ENCODE measurements around the gene NUP205.

DNA sequence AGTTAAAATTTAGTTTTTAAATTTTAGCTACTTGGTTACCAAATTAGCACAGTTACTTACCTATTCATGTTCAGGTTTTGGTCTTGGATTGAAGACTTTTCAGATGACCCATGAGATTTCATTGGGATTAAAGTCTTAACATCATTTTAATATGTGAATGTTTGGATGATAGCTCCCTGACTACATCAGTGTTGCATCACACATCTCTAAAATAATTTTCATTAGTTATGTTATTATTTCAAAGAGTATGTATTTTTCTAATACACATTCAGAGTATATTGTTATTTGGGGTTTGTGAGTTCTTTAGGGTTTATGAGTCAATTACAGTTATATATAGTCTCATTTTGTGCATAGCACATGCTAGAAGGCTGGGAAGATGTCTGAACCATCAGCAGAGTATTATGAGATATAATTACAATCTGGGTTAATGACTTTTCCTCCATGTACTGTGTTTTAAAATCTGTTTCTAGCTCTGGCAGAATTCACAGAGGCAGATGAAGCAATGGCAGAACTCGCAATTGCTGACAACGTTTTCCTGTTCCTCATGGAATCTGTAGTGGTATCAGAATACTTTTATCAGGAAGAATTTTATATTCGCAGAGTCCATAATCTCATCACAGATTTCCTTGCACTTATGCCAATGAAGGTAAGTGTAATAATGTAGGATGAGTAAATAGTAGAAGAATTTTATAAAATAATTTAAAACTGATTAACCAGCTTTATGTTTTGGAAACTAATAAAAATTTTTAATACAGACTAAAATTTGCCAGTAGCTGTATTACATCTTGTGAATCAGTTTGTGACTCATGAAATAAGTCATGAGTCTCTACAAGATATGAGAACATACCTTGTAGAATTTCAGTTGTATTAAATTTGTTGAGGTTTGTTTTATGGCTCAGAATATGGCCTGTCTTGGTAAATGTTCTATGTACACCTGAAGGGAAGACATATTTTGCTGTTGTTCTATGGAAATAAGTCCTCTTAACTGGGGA, 26.9 kb downstream of the NUP205 start:
- TF ChIP-seq POLR2A (IDR thresholded peaks at IDR 0.05), result no peak
- TF ChIP-seq, protein P1, sequence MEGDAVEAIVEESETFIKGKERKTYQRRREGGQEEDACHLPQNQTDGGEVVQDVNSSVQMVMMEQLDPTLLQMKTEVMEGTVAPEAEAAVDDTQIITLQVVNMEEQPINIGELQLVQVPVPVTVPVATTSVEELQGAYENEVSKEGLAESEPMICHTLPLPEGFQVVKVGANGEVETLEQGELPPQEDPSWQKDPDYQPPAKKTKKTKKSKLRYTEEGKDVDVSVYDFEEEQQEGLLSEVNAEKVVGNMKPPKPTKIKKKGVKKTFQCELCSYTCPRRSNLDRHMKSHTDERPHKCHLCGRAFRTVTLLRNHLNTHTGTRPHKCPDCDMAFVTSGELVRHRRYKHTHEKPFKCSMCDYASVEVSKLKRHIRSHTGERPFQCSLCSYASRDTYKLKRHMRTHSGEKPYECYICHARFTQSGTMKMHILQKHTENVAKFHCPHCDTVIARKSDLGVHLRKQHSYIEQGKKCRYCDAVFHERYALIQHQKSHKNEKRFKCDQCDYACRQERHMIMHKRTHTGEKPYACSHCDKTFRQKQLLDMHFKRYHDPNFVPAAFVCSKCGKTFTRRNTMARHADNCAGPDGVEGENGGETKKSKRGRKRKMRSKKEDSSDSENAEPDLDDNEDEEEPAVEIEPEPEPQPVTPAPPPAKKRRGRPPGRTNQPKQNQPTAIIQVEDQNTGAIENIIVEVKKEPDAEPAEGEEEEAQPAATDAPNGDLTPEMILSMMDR (IDR thresholded peaks at IDR 0.05), result no peak
- no peak for TF ChIP-seq EP300 (IDR thresholded peaks at IDR 0.05)
